Superior temporal gyrus (tissue), 1 donor: ENCODE results near the gene CXCR4.

Experiments
- DNase-seq: peaks from one replicate; pipeline ENCODE4 v3.0.0-alpha.2; 2016; ENCODE audit errors: extremely low spot score

The CXCR4 gene

DNA sequence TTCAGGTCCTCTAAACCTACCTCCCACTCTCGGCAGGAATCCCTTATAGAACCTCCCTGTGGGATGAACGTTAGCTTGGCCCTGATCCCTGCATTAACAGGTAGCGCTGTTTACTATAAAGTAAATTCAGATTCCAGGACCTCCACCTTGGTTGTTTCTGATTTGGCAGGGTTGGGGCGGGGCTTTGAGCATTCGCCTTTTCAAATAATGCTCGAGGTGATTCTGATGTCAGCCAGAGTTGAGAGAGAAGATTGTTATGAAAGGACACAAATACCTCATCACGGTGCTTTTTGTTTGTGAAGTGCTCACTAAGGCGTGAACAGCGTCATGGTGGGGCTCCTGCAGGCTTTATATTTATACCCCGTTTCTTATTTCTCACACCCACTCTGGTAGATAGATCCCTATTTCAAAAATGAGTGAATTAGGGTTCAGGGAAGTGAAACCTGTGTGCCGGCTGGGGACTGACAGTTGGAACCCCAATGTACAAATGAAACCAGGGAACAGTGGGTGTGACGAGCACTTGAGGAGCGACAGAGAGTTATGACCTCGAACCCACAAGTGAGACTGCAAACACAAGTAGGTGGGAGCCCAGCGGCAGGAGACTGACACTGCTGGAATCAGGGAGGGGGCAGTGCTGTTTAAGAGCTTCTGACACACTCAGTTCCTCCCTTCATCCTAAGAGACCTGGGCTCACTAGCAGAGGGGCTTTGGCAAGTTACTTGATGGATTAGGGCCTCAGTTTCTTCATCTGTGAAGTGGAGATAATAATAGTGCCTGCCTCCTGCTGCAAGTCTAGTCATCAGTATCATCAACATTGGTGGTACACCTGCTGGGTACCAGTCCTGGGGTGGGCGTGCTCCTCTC lies 14.2 kb upstream of the CXCR4 start:
- no peak for DNase-seq

- no peak for DNase-seq
Measured at GRCh38 chr2:136131484-136131960, 13.6 kb upstream of the CXCR4 start.

GRCh38 chr2:136130511-136130910 lies 12.6 kb upstream of the CXCR4 start:
- peak; percentile 65 for DNase-seq

GRCh38 chr2:136130045-136130444 lies 12.1 kb upstream of the CXCR4 start:
- peak; percentile 13 for DNase-seq

GRCh38 chr2:136129601-136130000 lies 11.7 kb upstream of the CXCR4 start:
- DNase-seq: no peak

DNA sequence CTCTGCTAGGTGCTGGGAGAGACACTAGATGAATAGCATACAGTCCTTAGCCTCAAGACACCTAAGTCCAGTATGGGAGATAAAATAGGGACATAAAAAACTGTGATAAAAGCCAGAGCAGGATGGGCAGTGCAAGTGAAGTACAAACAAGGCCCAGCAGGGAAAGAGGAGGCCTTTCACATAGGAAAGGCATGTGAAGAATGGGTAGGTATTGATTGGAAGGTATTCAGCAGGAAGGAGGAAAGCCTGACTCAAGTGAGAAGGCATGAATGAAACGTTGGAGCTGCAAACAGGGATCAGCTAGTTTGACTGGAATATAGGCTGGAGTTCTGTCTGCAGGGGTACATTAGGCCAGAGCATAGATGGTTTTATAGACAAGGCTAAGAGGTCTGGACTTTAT lies 11.0 kb upstream of the CXCR4 start:
- no peak for DNase-seq

DNA sequence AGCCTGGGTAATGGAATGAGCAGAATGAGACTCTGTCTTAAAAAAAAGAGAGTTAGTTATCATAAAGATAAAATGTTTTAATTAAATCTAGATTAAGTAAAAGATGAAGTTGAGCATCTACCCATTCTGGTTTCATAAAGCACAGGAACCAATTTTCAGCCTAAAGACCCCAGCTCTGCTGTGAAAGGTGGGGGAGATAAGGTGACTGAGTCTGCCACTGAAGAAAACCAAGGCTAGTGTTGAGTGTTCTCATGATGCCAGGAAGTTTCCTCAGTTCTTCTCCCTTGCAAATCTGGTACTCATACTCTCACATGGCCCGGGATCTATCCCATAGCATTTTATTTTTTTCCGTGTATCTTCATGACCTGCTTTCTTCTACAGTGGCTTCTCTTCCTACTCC lies 10.4 kb upstream of the CXCR4 start:
- no peak for DNase-seq

DNA sequence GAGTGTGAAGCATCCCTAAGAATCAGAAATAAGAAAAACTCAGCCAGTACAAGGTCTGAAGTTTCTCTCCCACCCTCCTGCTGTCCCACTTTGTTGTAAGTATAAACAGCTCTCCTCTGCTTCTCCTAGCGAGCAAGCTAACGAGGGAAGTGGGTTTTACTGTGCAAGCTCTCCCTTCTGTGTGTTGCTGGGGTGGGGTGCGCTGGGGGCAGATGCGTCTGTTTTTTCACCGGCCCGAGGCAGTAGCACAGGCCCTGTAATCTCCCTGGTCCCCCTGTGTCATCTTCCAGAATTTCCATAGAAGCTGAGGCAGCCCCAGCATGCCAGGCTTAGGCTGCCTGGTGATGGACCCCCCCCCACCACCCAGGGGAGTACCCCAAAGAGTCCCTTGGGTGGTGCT lies 9.4 kb upstream of the CXCR4 start:
- no peak for DNase-seq

GRCh38 chr2:136126421-136126926 lies 8.5 kb upstream of the CXCR4 start:
- no peak for DNase-seq

GRCh38 chr2:136126021-136126420 lies 8.1 kb upstream of the CXCR4 start:
- DNase-seq: no peak

DNA sequence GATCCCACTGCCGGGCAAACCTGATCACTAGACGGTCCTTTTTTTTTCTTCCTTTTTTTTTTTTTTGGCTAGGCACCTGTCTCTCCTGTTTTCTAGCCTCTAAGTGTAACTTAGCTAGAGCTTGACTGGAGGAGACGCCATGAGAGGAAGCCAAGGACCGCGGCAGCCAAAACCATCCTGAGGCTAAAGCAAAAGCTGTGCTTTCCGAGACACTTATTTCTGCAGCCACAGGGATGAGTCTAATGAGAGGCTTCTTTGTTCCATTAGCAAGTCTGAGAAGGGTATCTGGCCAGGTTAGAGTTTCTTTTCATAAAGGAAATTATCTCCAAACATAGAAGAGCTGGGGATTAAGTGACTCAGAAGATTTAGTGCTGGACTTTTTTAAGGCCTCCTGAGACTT lies 7.3 kb upstream of the CXCR4 start:
- DNase-seq: no peak

DNA sequence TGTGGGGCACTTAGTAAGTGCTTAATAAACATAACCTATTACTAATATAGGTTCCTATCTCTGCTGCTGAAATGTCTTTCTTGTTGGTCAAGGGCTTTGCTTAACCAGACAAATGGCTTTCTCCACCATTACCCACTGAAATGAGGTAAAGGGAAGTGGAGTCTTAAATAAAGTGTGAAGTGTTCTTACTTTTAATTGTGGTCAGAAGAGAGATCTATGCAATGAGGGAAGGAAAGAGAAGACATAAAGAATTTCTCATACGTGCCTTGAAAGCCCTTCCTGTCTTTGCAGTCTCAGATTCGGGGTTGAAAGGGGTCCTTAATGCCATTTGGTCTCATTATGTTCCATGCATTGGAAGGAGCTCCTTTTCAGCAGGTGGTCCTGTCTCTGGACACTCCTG lies 6.9 kb upstream of the CXCR4 start:
- DNase-seq: no peak

DNA sequence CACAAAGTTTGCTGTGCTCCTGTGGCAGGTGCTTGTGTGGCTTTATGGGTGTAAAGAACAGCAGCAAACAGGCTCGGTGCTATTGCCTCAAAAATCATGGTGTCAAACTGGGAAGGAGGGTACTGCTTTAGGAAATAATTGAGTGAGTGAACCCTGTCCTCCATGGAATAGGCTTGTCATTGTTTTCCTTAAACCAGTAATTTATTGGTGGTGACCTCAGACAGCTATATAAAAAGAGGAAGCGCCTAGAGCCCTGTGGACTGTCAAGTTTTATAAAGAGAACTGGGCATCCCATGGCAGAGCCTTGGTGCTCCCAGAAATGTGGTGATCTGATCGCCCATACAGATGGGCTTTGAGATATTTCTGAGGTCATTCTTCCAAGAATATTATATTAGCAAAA lies 4.7 kb upstream of the CXCR4 start:
- DNase-seq: no peak

DNA sequence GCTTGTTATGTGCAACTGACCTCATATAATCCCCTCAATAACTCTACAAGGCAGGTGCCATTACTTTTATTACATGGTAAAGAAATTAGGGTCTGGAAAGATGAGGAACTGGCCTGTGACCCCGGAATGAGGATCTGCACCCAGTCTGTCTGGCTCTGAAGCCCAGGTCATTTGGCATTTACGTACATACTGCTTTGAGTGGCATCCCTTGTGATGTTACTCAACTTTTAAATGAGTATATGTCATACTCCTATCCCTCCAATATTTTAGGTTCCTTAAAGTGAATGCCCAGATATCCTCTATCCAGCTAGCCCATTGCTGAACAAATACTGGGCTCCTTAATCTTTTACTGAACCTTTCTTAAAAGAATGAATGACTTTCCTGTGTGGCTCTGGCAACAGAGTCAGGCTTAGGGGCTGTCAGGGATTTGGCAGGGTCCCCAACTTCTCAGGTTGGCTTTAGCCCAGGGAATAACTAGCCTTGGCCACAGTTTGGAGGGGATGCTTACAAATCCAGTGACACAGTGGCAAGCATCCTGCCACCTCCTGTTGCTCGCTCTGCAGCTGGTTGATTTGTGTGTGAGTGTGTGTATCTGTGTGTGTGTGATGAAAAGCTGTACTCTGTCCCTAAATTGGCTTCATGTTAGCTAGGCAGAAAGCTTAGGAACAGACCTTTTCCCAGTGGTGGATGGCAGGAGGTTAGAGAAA lies 3.4 kb upstream of the CXCR4 start:
- no peak for DNase-seq

DNA sequence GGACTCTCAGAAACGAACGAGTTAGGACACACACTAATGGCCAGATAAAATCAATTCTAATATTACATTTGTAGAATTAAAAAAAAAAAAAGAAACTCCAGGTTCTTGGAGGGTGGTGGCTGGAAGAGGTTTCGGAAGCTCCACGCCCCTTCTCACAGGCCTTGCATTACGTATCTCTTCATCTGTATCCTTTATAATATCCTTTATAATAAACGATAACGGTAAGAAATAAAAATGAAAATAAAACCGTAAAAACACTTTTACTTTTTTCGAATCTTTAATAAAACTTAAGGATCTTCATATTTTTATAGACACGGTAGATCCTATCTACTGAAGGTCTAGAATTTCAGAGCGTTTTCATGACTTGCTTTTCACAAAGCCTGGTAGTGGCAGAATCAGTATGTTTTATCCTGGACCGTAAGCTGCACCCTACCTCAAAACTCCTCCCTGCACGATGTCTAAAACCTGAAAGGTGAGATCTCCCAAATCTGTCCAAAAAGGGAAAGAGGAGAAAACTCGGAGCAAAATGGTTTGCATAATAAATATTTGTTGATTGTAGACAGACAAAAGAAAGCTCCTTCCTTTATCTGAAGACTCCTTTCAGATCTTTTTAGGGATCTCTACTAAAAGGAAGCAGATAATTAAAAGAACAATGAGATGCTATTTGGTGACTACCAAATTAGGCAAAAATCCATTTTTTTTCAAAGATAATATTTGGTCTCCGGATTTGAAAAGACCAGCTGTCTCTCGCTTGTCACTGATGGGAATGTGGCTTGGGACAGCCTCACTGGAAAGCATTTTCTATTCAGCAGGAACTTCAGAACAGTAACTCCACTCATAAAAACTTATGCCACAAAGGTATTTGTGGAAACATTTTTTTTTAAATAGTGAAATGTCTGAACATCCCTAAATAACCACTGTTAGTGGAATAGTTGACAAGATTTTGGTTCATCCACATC lies 2.0 kb upstream of the CXCR4 start:
- DNase-seq: no peak

GRCh38 chr2:136118819-136119716 lies 1.1 kb upstream of the CXCR4 start:
- DNase-seq: no peak

DNA sequence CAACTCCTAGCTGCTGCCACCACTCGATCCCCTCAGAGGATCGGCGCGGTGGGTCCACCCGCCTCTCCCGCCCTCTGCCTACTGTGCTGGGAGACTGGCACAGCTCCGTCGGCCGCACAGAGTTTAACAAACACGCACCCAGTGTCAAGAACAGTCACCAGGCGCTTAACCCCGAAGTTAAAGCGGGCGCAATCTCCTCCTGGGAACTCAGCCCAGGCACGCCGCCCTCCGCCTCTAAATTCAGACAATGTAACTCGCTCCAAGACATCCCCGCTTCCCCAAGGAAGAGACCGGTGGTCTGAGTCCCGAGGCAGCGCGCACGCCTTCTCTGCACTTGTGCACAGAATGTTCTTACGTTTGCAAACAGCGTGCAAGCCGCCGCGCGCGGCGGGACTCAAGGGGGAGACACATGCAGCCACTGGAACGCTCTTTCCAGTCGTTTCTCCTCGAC lies 533 bp downstream of the CXCR4 start:
- DNase-seq: peak; percentile 57

GRCh38 chr2:136116813-136117390 lies 1.0 kb downstream of the CXCR4 start:
- DNase-seq: no peak

GRCh38 chr2:136116151-136116812 lies 1.7 kb downstream of the CXCR4 start:
- DNase-seq: no peak
